GM21723 (cell line): Measurements from ENCODE around the gene ABCA13.

ENCODE experiments used
- ATAC-seq: cut with Tn5 transposase; IDR thresholded peaks from one replicate; pipeline ENCODE4 v1.9.1; 2021; ENCODE audit warnings: mild to moderate bottlenecking, moderate library complexity; ENCODE audit not compliant: unreplicated experiment

ABCA13 gene

GRCh38 chr7:48627164-48627563 lies 455.9 kb downstream of the ABCA13 start:
- no peak for ATAC-seq

GRCh38 chr7:48628793-48629349 lies 457.6 kb downstream of the ABCA13 start:
- ATAC-seq, result no peak

GRCh38 chr7:48634116-48634632 lies 462.9 kb downstream of the ABCA13 start:
- no peak for ATAC-seq

GRCh38 chr7:48635796-48636195 lies 464.5 kb downstream of the ABCA13 start:
- ATAC-seq, result no peak

GRCh38 chr7:48636391-48637015 lies 465.2 kb downstream of the ABCA13 start:
- no peak for ATAC-seq

- no peak for ATAC-seq
Measured at GRCh38 chr7:48637382-48637781, 466.1 kb downstream of the ABCA13 start.

- no peak for ATAC-seq
Measured at GRCh38 chr7:48638041-48638440, 466.8 kb downstream of the ABCA13 start.

- ATAC-seq, result no peak
Measured at GRCh38 chr7:48643431-48644013, 472.3 kb downstream of the ABCA13 start.

GRCh38 chr7:48658138-48658537 lies 486.9 kb downstream of the ABCA13 start:
- ATAC-seq, result no peak

GRCh38 chr7:48660306-48660870 lies 489.1 kb downstream of the ABCA13 start:
- no peak for ATAC-seq

GRCh38 chr7:48664241-48664640 lies 493.0 kb downstream of the ABCA13 start:
- no peak for ATAC-seq

GRCh38 chr7:48665353-48666135 lies 494.3 kb downstream of the ABCA13 start:
- ATAC-seq, result no peak

GRCh38 chr7:48667407-48667806 lies 496.1 kb downstream of the ABCA13 start:
- ATAC-seq, result no peak

GRCh38 chr7:48671656-48672055 lies 500.4 kb downstream of the ABCA13 start:
- ATAC-seq, result no peak

- no peak for ATAC-seq
Measured at GRCh38 chr7:48681006-48681405, 509.7 kb downstream of the ABCA13 start.

- ATAC-seq, result no peak
Measured at GRCh38 chr7:48691788-48692187, 520.5 kb downstream of the ABCA13 start.
